ENCODE results near the gene MRTFA.

Gene MRTFA

GRCh38 chr22:40674274-40674673, 37.8 kb upstream of the MRTFA start:
- Histone ChIP-seq H3K36me3 (ENCODE audit: control insufficient read depth, insufficient read depth, low read length) (no peaks in the 10 kb centered on the region), H3K27me3 (replicated peaks; ENCODE audit: control insufficient read depth, insufficient read depth, low read length) (no peaks in the 10 kb centered on the region), H3K4me3 (replicated peaks; ENCODE audit: low read depth, low read length) (no peak overlapping the region)
- TF ChIP-seq CTCF (IDR thresholded peaks at IDR 0.05; ENCODE audit: insufficient read depth, low read length, poor library complexity, severe bottlenecking) = no peak
- DNase-seq (ENCODE audit: extremely low read depth, insufficient read length) = no peak

- no peak overlapping the region for H3K4me3 ChIP-seq (replicated peaks; ENCODE audit: low read depth, low read length)
- H3K36me3 ChIP-seq (ENCODE audit: control insufficient read depth, insufficient read depth, low read length) = no peaks in the 10 kb centered on the region
- H3K27me3 ChIP-seq (replicated peaks; ENCODE audit: control insufficient read depth, insufficient read depth, low read length) = no peaks in the 10 kb centered on the region
- no peak for TF ChIP-seq CTCF (IDR thresholded peaks at IDR 0.05; ENCODE audit: insufficient read depth, low read length, poor library complexity, severe bottlenecking)
- no peak for DNase-seq (ENCODE audit: extremely low read depth, insufficient read length)
These were observed 36.5 kb upstream of the MRTFA start for GRCh38 chr22:40673017-40673416.

- no peak for DNase-seq (ENCODE audit: extremely low read depth, insufficient read length)
- no peaks in the 10 kb centered on the region for H3K36me3 ChIP-seq (ENCODE audit: control insufficient read depth, insufficient read depth, low read length)
- H3K27me3 ChIP-seq (replicated peaks; ENCODE audit: control insufficient read depth, insufficient read depth, low read length) = no peaks in the 10 kb centered on the region
- TF ChIP-seq CTCF (IDR thresholded peaks at IDR 0.05; ENCODE audit: insufficient read depth, low read length, poor library complexity, severe bottlenecking) = no peak
- no peak overlapping the region for H3K4me3 ChIP-seq (replicated peaks; ENCODE audit: low read depth, low read length)
These were observed 35.4 kb upstream of the MRTFA start for GRCh38 chr22:40671796-40672360.

- no peak for DNase-seq (ENCODE audit: extremely low read depth, insufficient read length)
- Histone ChIP-seq H3K4me3 (replicated peaks; ENCODE audit: low read depth, low read length) (no peak overlapping the region), H3K27me3 (replicated peaks; ENCODE audit: control insufficient read depth, insufficient read depth, low read length) (no peaks in the 10 kb centered on the region), H3K36me3 (ENCODE audit: control insufficient read depth, insufficient read depth, low read length) (no peaks in the 10 kb centered on the region)
- no peak for TF ChIP-seq CTCF (IDR thresholded peaks at IDR 0.05; ENCODE audit: insufficient read depth, low read length, poor library complexity, severe bottlenecking)
These were observed 34.9 kb upstream of the MRTFA start for GRCh38 chr22:40671369-40671768.

GRCh38 chr22:40670058-40670457, 33.5 kb upstream of the MRTFA start:
- H3K4me3 ChIP-seq (replicated peaks; ENCODE audit: low read depth, low read length) = no peak overlapping the region
- H3K27me3 ChIP-seq (replicated peaks; ENCODE audit: control insufficient read depth, insufficient read depth, low read length) = no peaks in the 10 kb centered on the region
- DNase-seq (ENCODE audit: extremely low read depth, insufficient read length) = no peak
- no peak for TF ChIP-seq CTCF (IDR thresholded peaks at IDR 0.05; ENCODE audit: insufficient read depth, low read length, poor library complexity, severe bottlenecking)
- no peaks in the 10 kb centered on the region for H3K36me3 ChIP-seq (ENCODE audit: control insufficient read depth, insufficient read depth, low read length)

All from GM06990 (cell line).